Stimulated activated CD4-positive, alpha-beta T cell treated with anti-CD3 and anti-CD28 coated beads, Interleukin-15, amount 100 ng/mL, for 24 hours (primary cell): ENCODE measurements around the gene TRDN.
"Not testable (repeated sequence)": the region's sequence is repeated elsewhere in the genome, so short reads cannot be mapped to it uniquely, and the experiment has no call there.

ENCODE experiments used
- DNase-seq: peaks from one replicate; pipeline ENCODE4 v3.0.0-alpha.2; 2020

The TRDN gene

GRCh38 chr6:123559816-123560215 lies 76.9 kb downstream of the TRDN start:
- not testable (repeated sequence) for DNase-seq

- DNase-seq = not testable (repeated sequence)
These were observed 79.3 kb downstream of the TRDN start for GRCh38 chr6:123557474-123557873.

GRCh38 chr6:123551939-123552707 lies 84.6 kb downstream of the TRDN start:
- no peak for DNase-seq

GRCh38 chr6:123550052-123550617 lies 86.6 kb downstream of the TRDN start:
- DNase-seq = no peak

- DNase-seq = no peak
These were observed 87.3 kb downstream of the TRDN start for GRCh38 chr6:123549476-123549875.

- DNase-seq = no peak
These were observed 89.4 kb downstream of the TRDN start for GRCh38 chr6:123547216-123547978.

GRCh38 chr6:123546537-123546936 lies 90.2 kb downstream of the TRDN start:
- no peak for DNase-seq

GRCh38 chr6:123541462-123541861 lies 95.3 kb downstream of the TRDN start:
- no peak for DNase-seq

GRCh38 chr6:123533862-123534648 lies 102.7 kb downstream of the TRDN start:
- no peak for DNase-seq

GRCh38 chr6:123529843-123530242 lies 106.9 kb downstream of the TRDN start:
- no peak for DNase-seq

- no peak for DNase-seq
These were observed 107.7 kb downstream of the TRDN start for GRCh38 chr6:123529058-123529457.

- no peak for DNase-seq
These were observed 109.3 kb downstream of the TRDN start for GRCh38 chr6:123527406-123527805.

- no peak for DNase-seq
These were observed 110.6 kb downstream of the TRDN start for GRCh38 chr6:123526128-123526527.

- no peak for DNase-seq
These were observed 112.0 kb downstream of the TRDN start for GRCh38 chr6:123524781-123525180.

GRCh38 chr6:123520217-123520616 lies 116.5 kb downstream of the TRDN start:
- DNase-seq = no peak

GRCh38 chr6:123519189-123519505 lies 117.6 kb downstream of the TRDN start:
- DNase-seq = no peak

- DNase-seq = no peak
These were observed 118.1 kb downstream of the TRDN start for GRCh38 chr6:123518441-123519188.

GRCh38 chr6:123515715-123516114 lies 121.0 kb downstream of the TRDN start:
- no peak for DNase-seq

- DNase-seq = no peak
These were observed 127.6 kb downstream of the TRDN start for GRCh38 chr6:123509112-123509511.

- no peak for DNase-seq
These were observed 128.5 kb downstream of the TRDN start for GRCh38 chr6:123508290-123508689.

- DNase-seq = no peak
These were observed 129.2 kb downstream of the TRDN start for GRCh38 chr6:123507582-123507981.

GRCh38 chr6:123503619-123504018 lies 133.1 kb downstream of the TRDN start:
- no peak for DNase-seq

GRCh38 chr6:123497025-123497424 lies 139.7 kb downstream of the TRDN start:
- DNase-seq = no peak
